Endodermal cell (in vitro differentiated cells): Measurements from ENCODE around the gene WASF3. TPM values are rescaled to one million over a fixed set of nuclear protein-coding genes. Genes with fewer than 3 reads are reported as not detected.

Experiments used
- DNase-seq: peaks from one replicate; pipeline ENCODE4 v3.0.0-alpha.2; 2017
- H3K27ac ChIP-seq: 2 replicates; pipeline ENCODE4 v1.5.1; 2013; ENCODE audit warnings: mild to moderate bottlenecking, low read depth, low read length, moderate library complexity
- H3K27me3 ChIP-seq: 2 replicates; pipeline ENCODE4 v1.6.1; 2013; ENCODE audit warnings: mild to moderate bottlenecking, low read length, moderate library complexity; ENCODE audit not compliant: insufficient read depth, control insufficient read depth, poor library complexity, severe bottlenecking
- H3K36me3 ChIP-seq: 2 replicates; pipeline ENCODE4 v1.7.0; 2013; ENCODE audit warnings: mild to moderate bottlenecking, low read length, moderate library complexity; ENCODE audit not compliant: control insufficient read depth, insufficient read depth
- H3K4me1 ChIP-seq: one replicate; pipeline ENCODE4 v1.7.0; 2013; ENCODE audit warnings: low read length; ENCODE audit not compliant: control insufficient read depth, insufficient read depth
- H3K4me3 ChIP-seq: 2 replicates; pipeline ENCODE4 v1.5.1; 2013; ENCODE audit warnings: mild to moderate bottlenecking, low read length, moderate library complexity
- H3K9ac ChIP-seq: 2 replicates; pipeline ENCODE4 v1.6.1; 2013; ENCODE audit warnings: mild to moderate bottlenecking, low read length, moderate library complexity; ENCODE audit not compliant: poor library complexity, severe bottlenecking; ENCODE audit errors: extremely low read depth
- H3K9me3 ChIP-seq: 2 replicates; pipeline ENCODE4 v1.6.1; 2013; ENCODE audit warnings: mild to moderate bottlenecking, low read length, moderate library complexity; ENCODE audit not compliant: control insufficient read depth
- H3K27ac Mint-ChIP-seq: 2 replicates; pipeline ENCODE4 v1.8.0; 2020; ENCODE audit warnings: mixed read lengths
- H3K27me3 Mint-ChIP-seq: 2 replicates; pipeline ENCODE4 v1.8.0; 2021; ENCODE audit warnings: mild to moderate bottlenecking, mixed read lengths; ENCODE audit not compliant: insufficient read depth
- H3K36me3 Mint-ChIP-seq: 2 replicates; pipeline ENCODE4 v1.8.0; 2020; ENCODE audit warnings: low read depth, mixed read lengths
- H3K4me1 Mint-ChIP-seq: 2 replicates; pipeline ENCODE4 v1.8.0; 2020; ENCODE audit warnings: mixed read lengths
- H3K4me3 Mint-ChIP-seq: 2 replicates; pipeline ENCODE4 v1.8.0; 2020; ENCODE audit warnings: mild to moderate bottlenecking, moderate library complexity, mixed read lengths
- H3K9me3 Mint-ChIP-seq: 2 replicates; pipeline ENCODE4 v1.8.0; 2020; ENCODE audit warnings: mild to moderate bottlenecking, mixed read lengths
- CTCF ChIP-seq: fragments of 200-600 bp; sonication (generic); conservative IDR thresholded peaks from 2 replicates; pipeline ENCODE4 v1.5.0; 2021; ENCODE audit warnings: antibody characterized with exemption, mild to moderate bottlenecking
- WGBS, 2 experiments: methylation state at CpG; one replicate each; pipeline versions ENCODE4 v1.1.5 to v1.1.7; 2013; ENCODE audit warnings: missing lambda C conversion rate in 2 of 2, mixed read lengths in 1 of 2; ENCODE audit not compliant: insufficient coverage in 1 of 2, insufficient read length in 1 of 2; 5-methylcytosine and 5-hydroxymethylcytosine counted together
- total RNA-seq, 2 donors: library from RNA; stranded (reverse); fragmentation: NEBNext Ultra II Directional in 1 of 2; extraction: Animal tissue kit (Norgen Biotek cat#: 25700) in 1 of 2; gene quantifications; 2 replicates in 1 of 2; 3 replicates in 1 of 2; pipeline ENCODE4 v1.2.1, GENCODE V29; 2021

Gene WASF3
- total RNA-seq, 2 donors from 2014 or later = 20.5 to 32.6 TPM

- Histone ChIP-seq H3K4me3 (no peak overlapping the region), H3K9me3 (peaks cover 22% of the 10 kb centered on the region), H3K27me3 (no peaks in the 10 kb centered on the region), H3K9ac (no peak overlapping the region), H3K4me1 (peaks cover 2% of the 10 kb centered on the region), H3K27ac (no peak overlapping the region), H3K36me3 (no peaks in the 10 kb centered on the region)
- H3K27ac Mint-ChIP-seq = no peak overlapping the region
- no peaks in the 10 kb centered on the region for H3K27me3 Mint-ChIP-seq
- WGBS, 2 experiments = 88 to 89% methylated on average over 1 of the region's 1 CpG
- H3K36me3 Mint-ChIP-seq = peaks cover 6% of the 10 kb centered on the region
- DNase-seq = no peak
- H3K4me3 Mint-ChIP-seq = no peak overlapping the region
- H3K9me3 Mint-ChIP-seq = peaks cover 16% of the 10 kb centered on the region
- TF ChIP-seq CTCF = no peak
- H3K4me1 Mint-ChIP-seq = peaks cover 12% of the 10 kb centered on the region
These were observed 93.8 kb downstream of the WASF3 start for GRCh38 chr13:26651234-26651633.

GRCh38 chr13:26653310-26653709, 95.8 kb downstream of the WASF3 start:
- H3K27me3 Mint-ChIP-seq = no peaks in the 10 kb centered on the region
- no peak overlapping the region for H3K27ac Mint-ChIP-seq
- no peak overlapping the region for H3K9ac ChIP-seq
- TF ChIP-seq CTCF = no peak
- H3K36me3 ChIP-seq = no peaks in the 10 kb centered on the region
- no peak for DNase-seq
- H3K4me3 ChIP-seq = no peak overlapping the region
- peaks cover 5% of the 10 kb centered on the region for H3K4me1 Mint-ChIP-seq
- peaks cover 2% of the 10 kb centered on the region for H3K4me1 ChIP-seq
- no peak overlapping the region for H3K4me3 Mint-ChIP-seq
- peaks cover 16% of the 10 kb centered on the region for H3K9me3 Mint-ChIP-seq
- no peak overlapping the region for H3K27ac ChIP-seq
- WGBS, 2 experiments = 92 to 98% methylated on average over 4 of the region's 4 CpGs
- peaks cover 22% of the 10 kb centered on the region for H3K9me3 ChIP-seq
- H3K36me3 Mint-ChIP-seq = peaks cover 6% of the 10 kb centered on the region
- no peaks in the 10 kb centered on the region for H3K27me3 ChIP-seq

- Mint-ChIP-seq H3K27ac (no peak overlapping the region), H3K36me3 (peaks cover 6% of the 10 kb centered on the region), H3K9me3 (peaks cover 16% of the 10 kb centered on the region), H3K4me3 (no peak overlapping the region), H3K27me3 (no peaks in the 10 kb centered on the region), H3K4me1 (peaks cover 5% of the 10 kb centered on the region)
- H3K27me3 ChIP-seq = no peaks in the 10 kb centered on the region
- H3K4me3 ChIP-seq = no peak overlapping the region
- TF ChIP-seq CTCF = no peak
- DNase-seq = no peak
- WGBS, 2 experiments = 95 to 96% methylated on average over 4 of the region's 4 CpGs
- H3K36me3 ChIP-seq = no peaks in the 10 kb centered on the region
- H3K4me1 ChIP-seq = peaks cover 4% of the 10 kb centered on the region
- no peak overlapping the region for H3K9ac ChIP-seq
- H3K9me3 ChIP-seq = peaks cover 22% of the 10 kb centered on the region
- no peak overlapping the region for H3K27ac ChIP-seq
These were observed 96.4 kb downstream of the WASF3 start for GRCh38 chr13:26653842-26654241.
